Right hindlimb (tissue), 1 donor: ENCODE results near the gene ARSA.
"Not testable (repeated sequence)": the region's sequence is repeated elsewhere in the genome, so short reads cannot be mapped to it uniquely, and the experiment has no call there.

Source experiments
- DNase-seq: peaks from one replicate; pipeline ENCODE4 v3.0.0-alpha.2; 2018

ARSA gene

GRCh38 chr22:50627642-50628542, at the start of gene ARSA:
ARSA (minus strand) TSS chr22:50628152; CDS start chr22:50627779, 373 bp downstream.
- DNase-seq: peak; percentile 90

GRCh38 chr22:50676661-50677492, 48.9 kb upstream of the ARSA start:
- DNase-seq: no peak

GRCh38 chr22:50676180-50676636, 48.3 kb upstream of the ARSA start:
- no peak for DNase-seq

GRCh38 chr22:50675553-50676179, 47.7 kb upstream of the ARSA start:
- DNase-seq: no peak

GRCh38 chr22:50674606-50675552, 46.9 kb upstream of the ARSA start:
- DNase-seq: peak; percentile 65

- peak; percentile 30 for DNase-seq
Measured at GRCh38 chr22:50674130-50674500, 46.2 kb upstream of the ARSA start.

- peak; percentile 43 for DNase-seq
Measured at GRCh38 chr22:50673231-50674129, 45.5 kb upstream of the ARSA start.

- peak; percentile 58 for DNase-seq
Measured at GRCh38 chr22:50672471-50673230, 44.7 kb upstream of the ARSA start, which contains the start of gene SHANK3. SHANK3 (plus strand) TSS chr22:50672823.

- DNase-seq: no peak
Measured at GRCh38 chr22:50672041-50672440, 44.1 kb upstream of the ARSA start.

GRCh38 chr22:50671641-50672040, 43.7 kb upstream of the ARSA start:
- DNase-seq: no peak

GRCh38 chr22:50670914-50671538, 43.1 kb upstream of the ARSA start:
- no peak for DNase-seq

- DNase-seq: no peak
Measured at GRCh38 chr22:50670513-50670912, 42.6 kb upstream of the ARSA start.

- no peak for DNase-seq
Measured at GRCh38 chr22:50665738-50666137, 37.8 kb upstream of the ARSA start.

- DNase-seq: no peak
Measured at GRCh38 chr22:50665212-50665611, 37.3 kb upstream of the ARSA start.

- DNase-seq: no peak
Measured at GRCh38 chr22:50660306-50660705, 32.4 kb upstream of the ARSA start.

GRCh38 chr22:50659711-50660110, 31.8 kb upstream of the ARSA start:
- not testable (repeated sequence) for DNase-seq

GRCh38 chr22:50657925-50658324, 30.0 kb upstream of the ARSA start:
- DNase-seq: no peak

GRCh38 chr22:50656122-50657070, 28.4 kb upstream of the ARSA start:
- DNase-seq: no peak
